Spleen (tissue), 7 donors: ENCODE measurements around the gene ERCC6.

Experiments used
- POLR2AphosphoS5 ChIP-seq, 3 donors: sonication (generic); formaldehyde crosslinking; IDR thresholded peaks; one replicate each; pipeline ENCODE4 v1.5.1; 2017; ENCODE audit warnings: antibody characterized with exemption in 3 of 3
- TF ChIP-seq, protein P1 (sequence below), 11 experiments: fragments of 200-600 bp in 7 of 11; fragments of 450-650 bp in 4 of 11; sonication (generic) in 4 of 11; IDR thresholded peaks in 8 of 11; conservative IDR thresholded peaks in 3 of 11; 1 replicate in 7 of 11; 2 replicates in 4 of 11; pipeline versions ENCODE4 v1.4.0 to v1.8.0; 2016 to 2021; ENCODE audit warnings: antibody characterized with exemption in 11 of 11, inconsistent platforms in 4 of 11, mild to moderate bottlenecking in 1 of 11
- donor health status: DM: no; HTN: no; CAD: no; lungs with moderate emphysema.
- donor health status: DM: no; HTN: no; CAD: no.
- donor health status: DM: no; HTN: no; CAD: no.

DNA sequence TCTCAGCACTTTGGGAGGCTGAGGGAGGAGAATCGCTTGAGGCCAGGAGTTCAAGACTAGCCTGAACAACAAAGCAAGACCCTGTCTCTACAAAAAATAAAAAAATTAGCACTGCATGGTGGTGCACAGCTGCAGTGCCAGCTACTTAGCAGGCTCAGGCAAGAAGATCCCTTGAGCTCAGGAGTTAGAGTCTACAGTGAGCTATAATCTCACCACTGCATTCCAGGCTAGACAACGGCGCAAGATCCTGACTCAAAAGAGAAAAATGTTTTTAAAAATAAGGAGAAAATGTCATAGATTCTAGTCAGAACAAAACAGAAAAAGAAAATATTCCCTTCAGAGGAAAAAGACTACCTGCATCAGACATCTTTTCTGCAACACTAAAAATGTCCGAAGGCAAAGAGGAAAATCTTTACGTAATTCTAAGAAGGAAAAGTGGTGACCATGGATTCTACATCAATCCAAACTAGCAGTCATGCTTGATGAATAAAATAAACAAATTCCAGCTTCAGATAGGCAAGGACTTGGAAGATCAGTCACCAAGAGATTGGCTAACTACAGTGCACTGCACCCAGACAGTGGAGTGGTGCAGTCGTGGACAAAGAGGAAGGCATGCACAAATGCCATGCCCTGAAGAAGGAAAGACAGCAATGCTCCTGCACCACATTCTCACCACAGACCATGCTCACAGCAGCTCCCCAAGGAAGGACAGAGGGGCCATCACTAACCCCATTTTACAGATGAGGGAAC is 54.3 kb downstream of the ERCC6 start:
- TF ChIP-seq POLR2AphosphoS5 (IDR thresholded peaks at IDR 0.05): no peak
- TF ChIP-seq, protein P1, sequence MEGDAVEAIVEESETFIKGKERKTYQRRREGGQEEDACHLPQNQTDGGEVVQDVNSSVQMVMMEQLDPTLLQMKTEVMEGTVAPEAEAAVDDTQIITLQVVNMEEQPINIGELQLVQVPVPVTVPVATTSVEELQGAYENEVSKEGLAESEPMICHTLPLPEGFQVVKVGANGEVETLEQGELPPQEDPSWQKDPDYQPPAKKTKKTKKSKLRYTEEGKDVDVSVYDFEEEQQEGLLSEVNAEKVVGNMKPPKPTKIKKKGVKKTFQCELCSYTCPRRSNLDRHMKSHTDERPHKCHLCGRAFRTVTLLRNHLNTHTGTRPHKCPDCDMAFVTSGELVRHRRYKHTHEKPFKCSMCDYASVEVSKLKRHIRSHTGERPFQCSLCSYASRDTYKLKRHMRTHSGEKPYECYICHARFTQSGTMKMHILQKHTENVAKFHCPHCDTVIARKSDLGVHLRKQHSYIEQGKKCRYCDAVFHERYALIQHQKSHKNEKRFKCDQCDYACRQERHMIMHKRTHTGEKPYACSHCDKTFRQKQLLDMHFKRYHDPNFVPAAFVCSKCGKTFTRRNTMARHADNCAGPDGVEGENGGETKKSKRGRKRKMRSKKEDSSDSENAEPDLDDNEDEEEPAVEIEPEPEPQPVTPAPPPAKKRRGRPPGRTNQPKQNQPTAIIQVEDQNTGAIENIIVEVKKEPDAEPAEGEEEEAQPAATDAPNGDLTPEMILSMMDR (IDR thresholded peaks at IDR 0.05 in 8 of 11, conservative IDR thresholded peaks at IDR 0.05 in 3 of 11): no peak
